ENCODE data around the gene TFEC. TPM values are rescaled to one million over a fixed set of nuclear protein-coding genes. Genes with fewer than 3 reads are reported as not detected.

Gene TFEC
- total RNA-seq, 1 experiment from 2014 or later = 0.12 TPM

GRCh38 chr7:116013675-116014074 is 16.9 kb downstream of the TFEC start:
- H3K4me3 ChIP-seq (replicated peaks in 1 of 2; ENCODE audit: low read depth in 1 of 2, low read length in 2 of 2) = no peak overlapping the region
- no TSS peak for BruUV-seq (replicated peaks)
- no peaks in the 10 kb centered on the region for H3K4me1 ChIP-seq (ENCODE audit: control insufficient read depth in 1 of 2, insufficient read depth in 2 of 2, low read length in 2 of 2)
- no peaks in the 10 kb centered on the region for H3K9me3 ChIP-seq (ENCODE audit: control insufficient read depth in 1 of 2, insufficient read depth in 1 of 2, low read depth in 1 of 2, low read length in 2 of 2)
- ChIA-PET POLR2A (no interaction called here), RAD21 (ENCODE audit: low non-redundant PET in 1 of 2, low total read pairs in 2 of 2, uncharacterized antibody in 2 of 2, unreplicated experiment in 2 of 2) (no interaction called here), CTCF (no interaction called here)
- H3K27ac ChIP-seq (ENCODE audit: low read depth, low read length) = no peak overlapping the region
- TF ChIP-seq, protein P1, sequence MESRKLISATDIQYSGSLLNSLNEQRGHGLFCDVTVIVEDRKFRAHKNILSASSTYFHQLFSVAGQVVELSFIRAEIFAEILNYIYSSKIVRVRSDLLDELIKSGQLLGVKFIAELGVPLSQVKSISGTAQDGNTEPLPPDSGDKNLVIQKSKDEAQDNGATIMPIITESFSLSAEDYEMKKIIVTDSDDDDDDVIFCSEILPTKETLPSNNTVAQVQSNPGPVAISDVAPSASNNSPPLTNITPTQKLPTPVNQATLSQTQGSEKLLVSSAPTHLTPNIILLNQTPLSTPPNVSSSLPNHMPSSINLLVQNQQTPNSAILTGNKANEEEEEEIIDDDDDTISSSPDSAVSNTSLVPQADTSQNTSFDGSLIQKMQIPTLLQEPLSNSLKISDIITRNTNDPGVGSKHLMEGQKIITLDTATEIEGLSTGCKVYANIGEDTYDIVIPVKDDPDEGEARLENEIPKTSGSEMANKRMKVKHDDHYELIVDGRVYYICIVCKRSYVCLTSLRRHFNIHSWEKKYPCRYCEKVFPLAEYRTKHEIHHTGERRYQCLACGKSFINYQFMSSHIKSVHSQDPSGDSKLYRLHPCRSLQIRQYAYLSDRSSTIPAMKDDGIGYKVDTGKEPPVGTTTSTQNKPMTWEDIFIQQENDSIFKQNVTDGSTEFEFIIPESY (IDR thresholded peaks at IDR 0.05; ENCODE audit: extremely low read depth, insufficient replicate concordance, low read length) = no peak
- no peak for TF ChIP-seq RAD21 (IDR thresholded peaks at IDR 0.05; ENCODE audit: low read depth)
- no peak for TF ChIP-seq YY1 (IDR thresholded peaks at IDR 0.05; ENCODE audit: extremely low read depth, insufficient replicate concordance, low read depth, low read length)
- no peak for TF ChIP-seq CEBPB (IDR thresholded peaks at IDR 0.05; ENCODE audit: low read depth)
- no peak for TF ChIP-seq FOSL1 (IDR thresholded peaks at IDR 0.05; ENCODE audit: low read depth)
- TF ChIP-seq, protein P2, sequence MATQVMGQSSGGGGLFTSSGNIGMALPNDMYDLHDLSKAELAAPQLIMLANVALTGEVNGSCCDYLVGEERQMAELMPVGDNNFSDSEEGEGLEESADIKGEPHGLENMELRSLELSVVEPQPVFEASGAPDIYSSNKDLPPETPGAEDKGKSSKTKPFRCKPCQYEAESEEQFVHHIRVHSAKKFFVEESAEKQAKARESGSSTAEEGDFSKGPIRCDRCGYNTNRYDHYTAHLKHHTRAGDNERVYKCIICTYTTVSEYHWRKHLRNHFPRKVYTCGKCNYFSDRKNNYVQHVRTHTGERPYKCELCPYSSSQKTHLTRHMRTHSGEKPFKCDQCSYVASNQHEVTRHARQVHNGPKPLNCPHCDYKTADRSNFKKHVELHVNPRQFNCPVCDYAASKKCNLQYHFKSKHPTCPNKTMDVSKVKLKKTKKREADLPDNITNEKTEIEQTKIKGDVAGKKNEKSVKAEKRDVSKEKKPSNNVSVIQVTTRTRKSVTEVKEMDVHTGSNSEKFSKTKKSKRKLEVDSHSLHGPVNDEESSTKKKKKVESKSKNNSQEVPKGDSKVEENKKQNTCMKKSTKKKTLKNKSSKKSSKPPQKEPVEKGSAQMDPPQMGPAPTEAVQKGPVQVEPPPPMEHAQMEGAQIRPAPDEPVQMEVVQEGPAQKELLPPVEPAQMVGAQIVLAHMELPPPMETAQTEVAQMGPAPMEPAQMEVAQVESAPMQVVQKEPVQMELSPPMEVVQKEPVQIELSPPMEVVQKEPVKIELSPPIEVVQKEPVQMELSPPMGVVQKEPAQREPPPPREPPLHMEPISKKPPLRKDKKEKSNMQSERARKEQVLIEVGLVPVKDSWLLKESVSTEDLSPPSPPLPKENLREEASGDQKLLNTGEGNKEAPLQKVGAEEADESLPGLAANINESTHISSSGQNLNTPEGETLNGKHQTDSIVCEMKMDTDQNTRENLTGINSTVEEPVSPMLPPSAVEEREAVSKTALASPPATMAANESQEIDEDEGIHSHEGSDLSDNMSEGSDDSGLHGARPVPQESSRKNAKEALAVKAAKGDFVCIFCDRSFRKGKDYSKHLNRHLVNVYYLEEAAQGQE (IDR thresholded peaks at IDR 0.05; ENCODE audit: low read depth) = no peak
- TF ChIP-seq POLR2A (IDR thresholded peaks at IDR 0.05; ENCODE audit: borderline replicate concordance, extremely low read depth, insufficient read depth, insufficient read length) = no peak
- TF ChIP-seq ZNF274 (IDR thresholded peaks at IDR 0.05; ENCODE audit: low read depth, low read length) = no peak
- no peak for TF ChIP-seq CBX3 (IDR thresholded peaks at IDR 0.05; ENCODE audit: low read depth)
- TF ChIP-seq ZFX (IDR thresholded peaks at IDR 0.05) = no peak
- no peak for TF ChIP-seq SIN3A (IDR thresholded peaks at IDR 0.05; ENCODE audit: low read depth)
- TF ChIP-seq EZH2phosphoT487 (IDR thresholded peaks at IDR 0.05; ENCODE audit: borderline replicate concordance) = no peak
- no peak for TF ChIP-seq TCF7L2 (IDR thresholded peaks at IDR 0.05; ENCODE audit: borderline replicate concordance, extremely low read depth, insufficient read depth, insufficient read length)
- no peak for TF ChIP-seq MAX (IDR thresholded peaks at IDR 0.05)
- TF ChIP-seq EZH2 (IDR thresholded peaks at IDR 0.05) = no peak
- TF ChIP-seq SRF (IDR thresholded peaks at IDR 0.05; ENCODE audit: low read depth) = no peak
- TF ChIP-seq, protein P3, sequence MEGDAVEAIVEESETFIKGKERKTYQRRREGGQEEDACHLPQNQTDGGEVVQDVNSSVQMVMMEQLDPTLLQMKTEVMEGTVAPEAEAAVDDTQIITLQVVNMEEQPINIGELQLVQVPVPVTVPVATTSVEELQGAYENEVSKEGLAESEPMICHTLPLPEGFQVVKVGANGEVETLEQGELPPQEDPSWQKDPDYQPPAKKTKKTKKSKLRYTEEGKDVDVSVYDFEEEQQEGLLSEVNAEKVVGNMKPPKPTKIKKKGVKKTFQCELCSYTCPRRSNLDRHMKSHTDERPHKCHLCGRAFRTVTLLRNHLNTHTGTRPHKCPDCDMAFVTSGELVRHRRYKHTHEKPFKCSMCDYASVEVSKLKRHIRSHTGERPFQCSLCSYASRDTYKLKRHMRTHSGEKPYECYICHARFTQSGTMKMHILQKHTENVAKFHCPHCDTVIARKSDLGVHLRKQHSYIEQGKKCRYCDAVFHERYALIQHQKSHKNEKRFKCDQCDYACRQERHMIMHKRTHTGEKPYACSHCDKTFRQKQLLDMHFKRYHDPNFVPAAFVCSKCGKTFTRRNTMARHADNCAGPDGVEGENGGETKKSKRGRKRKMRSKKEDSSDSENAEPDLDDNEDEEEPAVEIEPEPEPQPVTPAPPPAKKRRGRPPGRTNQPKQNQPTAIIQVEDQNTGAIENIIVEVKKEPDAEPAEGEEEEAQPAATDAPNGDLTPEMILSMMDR (IDR thresholded peaks at IDR 0.05 in 2 of 3, conservative IDR thresholded peaks at IDR 0.05 in 1 of 3; ENCODE audit: borderline replicate concordance in 1 of 3, insufficient read depth in 1 of 3, low read depth in 2 of 3, low read length in 2 of 3) = no peak
- no peak for TF ChIP-seq POLR2AphosphoS5 (IDR thresholded peaks at IDR 0.05; ENCODE audit: low read depth, low read length)
- no peaks in the 10 kb centered on the region for H3K79me2 ChIP-seq (ENCODE audit: insufficient read depth, low read length)
- no peaks in the 10 kb centered on the region for H4K20me1 ChIP-seq (ENCODE audit: insufficient read depth)
- DNase-seq (ENCODE audit: low read depth, low spot score) = no peak
- no peaks in the 10 kb centered on the region for H3K36me3 ChIP-seq (ENCODE audit: control insufficient read depth in 1 of 2, insufficient read depth in 2 of 2, low read length in 2 of 2)
- peaks cover 3% of the 10 kb centered on the region; the same call in 1 of the 2 replicates for H3K9me2 ChIP-seq (ENCODE audit: insufficient read depth)
- H3K27me3 ChIP-seq (ENCODE audit: insufficient read depth, low read length) = no peaks in the 10 kb centered on the region
- H3K9ac ChIP-seq (ENCODE audit: low read length) = no peak overlapping the region
- intact Hi-C loops (cut with micrococcal nuclease) = no loop called here
- peak overlapping the region; percentile 3 for H2AFZ ChIP-seq (ENCODE audit: low read depth, low read length, poor library complexity, severe bottlenecking)
- ATAC-seq = no peak
- H3K4me2 ChIP-seq (ENCODE audit: low read length) = no peak overlapping the region

Measured in HCT116 (cell line).